GM21526 (cell line): ENCODE results near the gene CLEC20A.
"Not testable (repeated sequence)": the region's sequence is repeated elsewhere in the genome, so short reads cannot be mapped to it uniquely, and the experiment has no call there.

Experiments used
- ATAC-seq: cut with Tn5 transposase; IDR thresholded peaks from one replicate; pipeline ENCODE4 v1.9.1; 2021; ENCODE audit warnings: moderate library complexity; ENCODE audit not compliant: unreplicated experiment, low FRiP score

CLEC20A gene

GRCh38 chr1:178529364-178530036 lies 32.7 kb upstream of the CLEC20A start:
- no peak for ATAC-seq

GRCh38 chr1:178528953-178529335 lies 32.2 kb upstream of the CLEC20A start:
- ATAC-seq, result no peak

GRCh38 chr1:178528228-178528952 lies 31.6 kb upstream of the CLEC20A start:
- ATAC-seq, result no peak

GRCh38 chr1:178527117-178527516 lies 30.4 kb upstream of the CLEC20A start:
- no peak for ATAC-seq

GRCh38 chr1:178521241-178521640 lies 24.5 kb upstream of the CLEC20A start:
- ATAC-seq, result no peak

- no peak for ATAC-seq
These were observed 24.0 kb upstream of the CLEC20A start for GRCh38 chr1:178520803-178521202.

GRCh38 chr1:178518894-178519293 lies 22.1 kb upstream of the CLEC20A start:
- no peak for ATAC-seq

GRCh38 chr1:178516110-178516509 lies 19.3 kb upstream of the CLEC20A start:
- ATAC-seq, result no peak

GRCh38 chr1:178513278-178513983 lies 16.7 kb upstream of the CLEC20A start:
- no peak for ATAC-seq

GRCh38 chr1:178512566-178513277 lies 16.0 kb upstream of the CLEC20A start, which contains the start of gene TEX35:
TEX35 (plus strand) TSS chr1:178513109; CDS start chr1:178513189, 80 bp downstream.
- ATAC-seq, result no peak

GRCh38 chr1:178510155-178510554 lies 13.4 kb upstream of the CLEC20A start:
- no peak for ATAC-seq

- no peak for ATAC-seq
These were observed 12.7 kb upstream of the CLEC20A start for GRCh38 chr1:178509414-178510007.

- ATAC-seq, result no peak
These were observed 9.9 kb upstream of the CLEC20A start for GRCh38 chr1:178506669-178507068.

GRCh38 chr1:178506177-178506576 lies 9.4 kb upstream of the CLEC20A start:
- no peak for ATAC-seq

GRCh38 chr1:178504286-178504685 lies 7.5 kb upstream of the CLEC20A start:
- no peak for ATAC-seq

GRCh38 chr1:178503849-178504248 lies 7.1 kb upstream of the CLEC20A start:
- ATAC-seq, result no peak

GRCh38 chr1:178503316-178503715 lies 6.6 kb upstream of the CLEC20A start:
- ATAC-seq, result not testable (repeated sequence)

GRCh38 chr1:178502856-178503255 lies 6.1 kb upstream of the CLEC20A start:
- no peak for ATAC-seq

GRCh38 chr1:178502330-178502714 lies 5.6 kb upstream of the CLEC20A start:
- no peak for ATAC-seq

- peak; percentile 85 for ATAC-seq
These were observed 5.1 kb upstream of the CLEC20A start for GRCh38 chr1:178501705-178502329.
